ENCODE results near the gene KRT15.

The KRT15 gene

GRCh38 chr17:41549596-41550039 is 30.9 kb upstream of the KRT15 start:
- Histone ChIP-seq H3K4me1 (ENCODE audit: control extremely low read depth in 1 of 4, control insufficient read depth in 4 of 4, insufficient read depth in 4 of 4, low read length in 3 of 4) (peaks cover 0 to 23% (median 16%) of the 10 kb centered on the region in 4 experiments), H3K4me3 (ENCODE audit: control insufficient read depth in 1 of 7, extremely low read depth in 1 of 7, insufficient read depth in 4 of 7, low read depth in 2 of 7, low read length in 6 of 7) (no peak overlapping the region), H3K36me3 (ENCODE audit: control insufficient read depth in 4 of 4, insufficient read depth in 4 of 4, low read length in 3 of 4) (no peaks in the 10 kb centered on the region), H3K27ac (ENCODE audit: insufficient read depth in 1 of 2, low read depth in 1 of 2, low read length in 2 of 2, poor library complexity in 1 of 2, severe bottlenecking in 2 of 2) (no peak overlapping the region), H3K27me3 (replicated peaks in 2 of 5; ENCODE audit: control insufficient read depth in 4 of 5, insufficient read depth in 5 of 5, low read length in 4 of 5) (peaks cover 0 to 6% (median 3%) of the 10 kb centered on the region in 5 experiments), H3K9me3 (ENCODE audit: control extremely low read depth in 1 of 5, control insufficient read depth in 4 of 5, insufficient read depth in 2 of 5, low read depth in 1 of 5, low read length in 4 of 5) (peaks cover 0 to 2% (median 0%) of the 10 kb centered on the region in 5 experiments)
- DNase-seq, result peak in 1 of 3 donors; percentile 5
- WGBS (ENCODE audit: insufficient coverage), result 81% methylated on average over 8 of the region's 8 CpGs
- CTCF ChIA-PET, result interaction anchor here (0.6 to 6.3 kb wide), 35 partner anchors 9 to 1000 kb away, joined by 3 to 98 read pairs (median 5); partner anchors contain the start of genes KRT19 and KRT9
- POLR2A ChIA-PET, result no interaction called here

DNA sequence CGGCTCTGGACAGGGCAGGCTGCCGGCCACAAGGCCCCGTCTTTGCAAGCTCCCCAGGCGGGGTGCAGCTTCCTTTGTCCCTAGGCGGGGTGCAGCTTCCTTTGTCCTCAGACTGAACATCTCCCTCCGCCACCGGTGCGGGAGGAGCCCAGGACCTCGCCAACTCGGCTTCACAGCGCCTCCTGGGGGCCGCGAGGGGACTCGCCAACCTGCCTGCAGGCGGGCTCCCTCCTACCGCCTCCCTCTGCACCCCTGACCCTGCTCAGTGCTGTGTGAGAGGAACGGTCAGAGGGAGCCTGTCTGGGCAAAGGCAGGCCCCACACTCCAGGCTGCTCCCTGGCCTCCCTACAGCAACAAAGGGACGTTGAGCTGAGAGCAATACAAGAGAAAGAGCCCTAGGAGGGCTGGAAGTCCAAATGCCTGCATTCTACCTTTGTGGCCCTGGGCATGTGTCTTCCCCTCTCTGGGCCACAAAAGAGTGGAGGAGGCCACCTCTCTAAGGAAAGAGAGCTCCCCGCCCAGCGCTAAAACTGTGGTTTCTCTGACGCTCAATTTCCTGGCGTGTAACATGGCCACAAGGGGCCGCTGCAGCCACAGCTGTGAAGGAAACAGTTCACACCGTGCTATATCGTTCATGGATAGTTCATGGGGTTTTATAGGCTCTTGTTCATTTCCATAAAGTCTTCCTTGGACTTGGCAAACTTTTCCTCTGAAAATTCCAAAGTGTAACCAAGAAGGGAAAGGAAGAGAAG is 30.3 kb upstream of the KRT15 start:
- CTCF ChIA-PET, result interaction anchor here (0.6 to 6.3 kb wide), 42 partner anchors 8 to 1000 kb away, joined by 3 to 98 read pairs (median 4); partner anchors contain the start of genes KRT17, KRT19 and KRT9
- POLR2A ChIA-PET, result no interaction called here

GRCh38 chr17:41547921-41548843 is 29.5 kb upstream of the KRT15 start:
- POLR2A ChIA-PET, result no interaction called here
- Histone ChIP-seq H3K27ac (ENCODE audit: insufficient read depth in 1 of 2, low read depth in 1 of 2, low read length in 2 of 2, poor library complexity in 1 of 2, severe bottlenecking in 2 of 2) (no peak overlapping the region), H3K4me3 (ENCODE audit: control insufficient read depth in 1 of 7, extremely low read depth in 1 of 7, insufficient read depth in 4 of 7, low read depth in 2 of 7, low read length in 6 of 7) (peak overlapping the region in 4 of 7 experiments; percentile 26 to 65 (median 60))

More for the DNA sequence above, 30.3 kb upstream of the KRT15 start:
- peak overlapping the region in 5 of 7 experiments; percentile 26 to 65 (median 58) for H3K4me3 ChIP-seq (ENCODE audit: control insufficient read depth in 1 of 7, extremely low read depth in 1 of 7, insufficient read depth in 4 of 7, low read depth in 2 of 7, low read length in 6 of 7)
- WGBS (ENCODE audit: insufficient coverage), result 0% methylated on average over 16 of the region's 25 CpGs
- H3K27me3 ChIP-seq (replicated peaks in 2 of 5; ENCODE audit: control insufficient read depth in 4 of 5, insufficient read depth in 5 of 5, low read length in 4 of 5), result peaks cover 0 to 6% (median 3%) of the 10 kb centered on the region in 5 experiments
- H3K36me3 ChIP-seq (ENCODE audit: control insufficient read depth in 4 of 4, insufficient read depth in 4 of 4, low read length in 3 of 4), result no peaks in the 10 kb centered on the region
- peak; percentile 71 to 87 (median 85) for DNase-seq
- H3K9me3 ChIP-seq (ENCODE audit: control extremely low read depth in 1 of 5, control insufficient read depth in 4 of 5, insufficient read depth in 2 of 5, low read depth in 1 of 5, low read length in 4 of 5), result peaks cover 0 to 2% (median 0%) of the 10 kb centered on the region in 5 experiments
- peaks cover 0 to 23% (median 16%) of the 10 kb centered on the region in 4 experiments for H3K4me1 ChIP-seq (ENCODE audit: control extremely low read depth in 1 of 4, control insufficient read depth in 4 of 4, insufficient read depth in 4 of 4, low read length in 3 of 4)
- H3K27ac ChIP-seq (ENCODE audit: insufficient read depth in 1 of 2, low read depth in 1 of 2, low read length in 2 of 2, poor library complexity in 1 of 2, severe bottlenecking in 2 of 2), result no peak overlapping the region

GRCh38 chr17:41547378-41547841 is 28.7 kb upstream of the KRT15 start:
- H3K4me3 ChIP-seq (ENCODE audit: control insufficient read depth in 1 of 7, extremely low read depth in 1 of 7, insufficient read depth in 4 of 7, low read depth in 2 of 7, low read length in 6 of 7), result no peak overlapping the region
- H3K9me3 ChIP-seq (ENCODE audit: control extremely low read depth in 1 of 5, control insufficient read depth in 4 of 5, insufficient read depth in 2 of 5, low read depth in 1 of 5, low read length in 4 of 5), result peaks cover 0 to 2% (median 0%) of the 10 kb centered on the region in 5 experiments
- 86% methylated on average over 9 of the region's 9 CpGs for WGBS (ENCODE audit: insufficient coverage)
- ChIA-PET CTCF (interaction anchor here (0.9 to 6.3 kb wide), 13 partner anchors 7 to 691 kb away, joined by 3 to 98 read pairs (median 14); partner anchors contain the start of gene KRT9), POLR2A (no interaction called here)
- no peaks in the 10 kb centered on the region for H3K36me3 ChIP-seq (ENCODE audit: control insufficient read depth in 4 of 4, insufficient read depth in 4 of 4, low read length in 3 of 4)
- peaks cover 0 to 23% (median 16%) of the 10 kb centered on the region in 4 experiments for H3K4me1 ChIP-seq (ENCODE audit: control extremely low read depth in 1 of 4, control insufficient read depth in 4 of 4, insufficient read depth in 4 of 4, low read length in 3 of 4)
- no peak for DNase-seq
- H3K27me3 ChIP-seq (replicated peaks in 2 of 5; ENCODE audit: control insufficient read depth in 4 of 5, insufficient read depth in 5 of 5, low read length in 4 of 5), result peaks cover 0 to 5% (median 3%) of the 10 kb centered on the region in 5 experiments
- H3K27ac ChIP-seq (ENCODE audit: insufficient read depth in 1 of 2, low read depth in 1 of 2, low read length in 2 of 2, poor library complexity in 1 of 2, severe bottlenecking in 2 of 2), result no peak overlapping the region

More at GRCh38 chr17:41547921-41548843, 29.5 kb upstream of the KRT15 start:
- CTCF ChIA-PET, result interaction anchor here (0.6 to 6.3 kb wide), 35 partner anchors 7 to 999 kb away, joined by 3 to 98 read pairs (median 6); partner anchors contain the start of genes KRT17, KRT19 and KRT9
- peak; percentile 50 to 86 (median 83) for DNase-seq
- Histone ChIP-seq H3K36me3 (ENCODE audit: control insufficient read depth in 4 of 4, insufficient read depth in 4 of 4, low read length in 3 of 4) (no peaks in the 10 kb centered on the region), H3K9me3 (ENCODE audit: control extremely low read depth in 1 of 5, control insufficient read depth in 4 of 5, insufficient read depth in 2 of 5, low read depth in 1 of 5, low read length in 4 of 5) (peaks cover 0 to 2% (median 0%) of the 10 kb centered on the region in 5 experiments), H3K27me3 (replicated peaks in 2 of 5; ENCODE audit: control insufficient read depth in 4 of 5, insufficient read depth in 5 of 5, low read length in 4 of 5) (peaks cover 0 to 4% (median 3%) of the 10 kb centered on the region in 5 experiments), H3K4me1 (ENCODE audit: control extremely low read depth in 1 of 4, control insufficient read depth in 4 of 4, insufficient read depth in 4 of 4, low read length in 3 of 4) (peaks cover 0 to 23% (median 16%) of the 10 kb centered on the region in 4 experiments)
- 36% methylated on average over 18 of the region's 23 CpGs for WGBS (ENCODE audit: insufficient coverage)

GRCh38 chr17:41546819-41547218 is 28.1 kb upstream of the KRT15 start:
- CTCF ChIA-PET, result interaction anchor here (3.7 to 3.9 kb wide), 2 partner anchors 19 to 690 kb away, joined by 14 to 22 read pairs; no protein-coding TSS in a partner anchor
- WGBS (ENCODE audit: insufficient coverage), result 100% methylated on average over 3 of the region's 3 CpGs
- peaks cover 0 to 23% (median 16%) of the 10 kb centered on the region in 4 experiments for H3K4me1 ChIP-seq (ENCODE audit: control extremely low read depth in 1 of 4, control insufficient read depth in 4 of 4, insufficient read depth in 4 of 4, low read length in 3 of 4)
- no peak overlapping the region for H3K27ac ChIP-seq (ENCODE audit: insufficient read depth in 1 of 2, low read depth in 1 of 2, low read length in 2 of 2, poor library complexity in 1 of 2, severe bottlenecking in 2 of 2)
- no peaks in the 10 kb centered on the region for H3K36me3 ChIP-seq (ENCODE audit: control insufficient read depth in 4 of 4, insufficient read depth in 4 of 4, low read length in 3 of 4)
- peaks cover 0 to 2% (median 0%) of the 10 kb centered on the region in 5 experiments for H3K9me3 ChIP-seq (ENCODE audit: control extremely low read depth in 1 of 5, control insufficient read depth in 4 of 5, insufficient read depth in 2 of 5, low read depth in 1 of 5, low read length in 4 of 5)
- H3K4me3 ChIP-seq (ENCODE audit: control insufficient read depth in 1 of 7, extremely low read depth in 1 of 7, insufficient read depth in 4 of 7, low read depth in 2 of 7, low read length in 6 of 7), result no peak overlapping the region
- DNase-seq, result no peak
- POLR2A ChIA-PET, result no interaction called here
- peaks cover 0 to 7% (median 3%) of the 10 kb centered on the region in 5 experiments for H3K27me3 ChIP-seq (replicated peaks in 2 of 5; ENCODE audit: control insufficient read depth in 4 of 5, insufficient read depth in 5 of 5, low read length in 4 of 5)

- WGBS (ENCODE audit: insufficient coverage), result 89% methylated on average over 13 of the region's 13 CpGs
- Histone ChIP-seq H3K4me3 (ENCODE audit: control insufficient read depth in 1 of 7, extremely low read depth in 1 of 7, insufficient read depth in 4 of 7, low read depth in 2 of 7, low read length in 6 of 7) (no peak overlapping the region), H3K36me3 (ENCODE audit: control insufficient read depth in 4 of 4, insufficient read depth in 4 of 4, low read length in 3 of 4) (no peaks in the 10 kb centered on the region), H3K9me3 (ENCODE audit: control extremely low read depth in 1 of 5, control insufficient read depth in 4 of 5, insufficient read depth in 2 of 5, low read depth in 1 of 5, low read length in 4 of 5) (peaks cover 0 to 2% (median 0%) of the 10 kb centered on the region in 5 experiments), H3K27me3 (replicated peaks in 2 of 5; ENCODE audit: control insufficient read depth in 4 of 5, insufficient read depth in 5 of 5, low read length in 4 of 5) (peaks cover 0 to 7% (median 3%) of the 10 kb centered on the region in 5 experiments), H3K4me1 (ENCODE audit: control extremely low read depth in 1 of 4, control insufficient read depth in 4 of 4, insufficient read depth in 4 of 4, low read length in 3 of 4) (peaks cover 0 to 23% (median 16%) of the 10 kb centered on the region in 4 experiments), H3K27ac (ENCODE audit: insufficient read depth in 1 of 2, low read depth in 1 of 2, low read length in 2 of 2, poor library complexity in 1 of 2, severe bottlenecking in 2 of 2) (no peak overlapping the region)
- ChIA-PET POLR2A (no interaction called here), CTCF (no interaction called here)
- no peak for DNase-seq
These were observed 27.2 kb upstream of the KRT15 start for GRCh38 chr17:41545829-41546410.

Measured in common myeloid progenitor, CD34-positive (primary cell).